HepG2 (cell line): ENCODE measurements around the gene SLC12A2. TPM values are rescaled to one million over a fixed set of nuclear protein-coding genes. Genes with fewer than 3 reads are reported as not detected.

Source experiments
- AGO2 ChIP-seq: fragments of 200-400 bp; formaldehyde crosslinking; optimal IDR thresholded peaks from 2 replicates; pipeline ENCODE3; 2017; ENCODE audit warnings: mild to moderate bottlenecking, low read depth, low read length, moderate library complexity
- ERF ChIP-seq: IDR thresholded peaks from 2 replicates; pipeline ENCODE4 v1.6.1; 2018; ENCODE audit warnings: missing biosample characterization, missing genetic modification reagents
- GABPA ChIP-seq, 2 experiments: IDR thresholded peaks; 2 replicates each; pipeline ENCODE4 v1.6.1; 2011 to 2016; ENCODE audit warnings: low read depth in 2 of 2, low read length in 1 of 2, missing biosample characterization in 1 of 2, missing genetic modification characterization in 1 of 2
- GATAD1 ChIP-seq: IDR thresholded peaks from 2 replicates; pipeline ENCODE4 v1.6.1; 2016; ENCODE audit warnings: missing genetic modification reagents, missing compliant biosample characterization
- GZF1 ChIP-seq: sonication (generic); formaldehyde crosslinking; IDR thresholded peaks from 2 replicates; pipeline ENCODE4 v1.5.1; 2020; ENCODE audit warnings: mild to moderate bottlenecking, missing genetic modification reagents
- KLF6 ChIP-seq: IDR thresholded peaks from 2 replicates; pipeline ENCODE4 v1.8.0; 2016; ENCODE audit warnings: missing biosample characterization, missing genetic modification reagents
- MIXL1 ChIP-seq: IDR thresholded peaks from 2 replicates; pipeline ENCODE4 v1.6.1; 2016
- NFATC3 ChIP-seq: sonication (generic); formaldehyde crosslinking; IDR thresholded peaks from 2 replicates; pipeline ENCODE4 v1.5.1; 2020; ENCODE audit warnings: mild to moderate bottlenecking, missing genetic modification reagents
- PATZ1 ChIP-seq: sonication (generic); formaldehyde crosslinking; IDR thresholded peaks from 2 replicates; pipeline ENCODE4 v1.4.0; 2020; ENCODE audit warnings: missing genetic modification reagents
- RBAK ChIP-seq: sonication (generic); formaldehyde crosslinking; IDR thresholded peaks from 2 replicates; pipeline ENCODE4 v1.5.1; 2020; ENCODE audit warnings: mild to moderate bottlenecking, missing genetic modification reagents
- ZBTB37 ChIP-seq: sonication (generic); formaldehyde crosslinking; IDR thresholded peaks from 2 replicates; pipeline ENCODE4 v1.4.0; 2020; ENCODE audit warnings: mild to moderate bottlenecking, missing genetic modification reagents
- ZNF230 ChIP-seq: sonication (generic); formaldehyde crosslinking; IDR thresholded peaks from 2 replicates; pipeline ENCODE4 v1.4.0; 2020; ENCODE audit warnings: mild to moderate bottlenecking, missing genetic modification reagents
- ZNF296 ChIP-seq: sonication (generic); formaldehyde crosslinking; conservative IDR thresholded peaks from 2 replicates; pipeline ENCODE4 v1.5.0; 2020; ENCODE audit warnings: mild to moderate bottlenecking, missing genetic modification reagents
- ZNF558 ChIP-seq: sonication (generic); formaldehyde crosslinking; IDR thresholded peaks from 2 replicates; pipeline ENCODE4 v1.9.0; 2022; ENCODE audit warnings: mild to moderate bottlenecking, missing genetic modification reagents, borderline replicate concordance
- ZNF792 ChIP-seq: IDR thresholded peaks from 2 replicates; pipeline ENCODE4 v1.6.1; 2016
- polyA plus RNA-seq, 8 experiments: library from polyadenylated mRNA; depleted of rRNA in 3 of 8; stranded (reverse) in 7 of 8; unstranded in 1 of 8; fragments of >200 nt; fragmentation: Illumina TruSeq in 4 of 8; extraction: Trizol in 4 of 8; gene quantifications; 2 replicates each; pipeline versions ENCODE4 v1.2.1 to v1.2.3, GENCODE V29; 2011 to 2016; ENCODE audit warnings: low read depth in 4 of 8, missing spikeins in 1 of 8, mixed read lengths in 1 of 8; ENCODE audit not compliant: insufficient read depth in 1 of 8
- total RNA-seq, 5 experiments: library from RNA; depleted of rRNA; stranded (reverse); fragments of >200 nt; fragmentation: Illumina TruSeq; extraction: Trizol; gene quantifications; 2 replicates each; pipeline ENCODE4 v1.2.3, GENCODE V29; 2016; ENCODE audit warnings: low read depth in 1 of 5
- TF ChIP-seq, protein P1 (sequence below): sonication (generic); formaldehyde crosslinking; IDR thresholded peaks from 2 replicates; pipeline ENCODE4 v1.8.1; 2023; ENCODE audit warnings: missing genetic modification reagents, inconsistent platforms, borderline replicate concordance
- TF ChIP-seq, protein P2 (sequence below): sonication (generic); formaldehyde crosslinking; IDR thresholded peaks from 2 replicates; pipeline ENCODE4 v1.4.0; 2020; ENCODE audit warnings: mild to moderate bottlenecking, missing genetic modification reagents, borderline replicate concordance
- TF ChIP-seq, protein P3 (sequence below): sonication (generic); formaldehyde crosslinking; IDR thresholded peaks from 2 replicates; pipeline ENCODE4 v1.4.0; 2020; ENCODE audit warnings: missing genetic modification reagents

SLC12A2 gene
- total and polyA plus RNA-seq, 2 of the 13 experiments (the other 11 are each of a cell fraction or from before 2014, with no cell fraction given): 4.0 to 9.7 TPM

DNA sequence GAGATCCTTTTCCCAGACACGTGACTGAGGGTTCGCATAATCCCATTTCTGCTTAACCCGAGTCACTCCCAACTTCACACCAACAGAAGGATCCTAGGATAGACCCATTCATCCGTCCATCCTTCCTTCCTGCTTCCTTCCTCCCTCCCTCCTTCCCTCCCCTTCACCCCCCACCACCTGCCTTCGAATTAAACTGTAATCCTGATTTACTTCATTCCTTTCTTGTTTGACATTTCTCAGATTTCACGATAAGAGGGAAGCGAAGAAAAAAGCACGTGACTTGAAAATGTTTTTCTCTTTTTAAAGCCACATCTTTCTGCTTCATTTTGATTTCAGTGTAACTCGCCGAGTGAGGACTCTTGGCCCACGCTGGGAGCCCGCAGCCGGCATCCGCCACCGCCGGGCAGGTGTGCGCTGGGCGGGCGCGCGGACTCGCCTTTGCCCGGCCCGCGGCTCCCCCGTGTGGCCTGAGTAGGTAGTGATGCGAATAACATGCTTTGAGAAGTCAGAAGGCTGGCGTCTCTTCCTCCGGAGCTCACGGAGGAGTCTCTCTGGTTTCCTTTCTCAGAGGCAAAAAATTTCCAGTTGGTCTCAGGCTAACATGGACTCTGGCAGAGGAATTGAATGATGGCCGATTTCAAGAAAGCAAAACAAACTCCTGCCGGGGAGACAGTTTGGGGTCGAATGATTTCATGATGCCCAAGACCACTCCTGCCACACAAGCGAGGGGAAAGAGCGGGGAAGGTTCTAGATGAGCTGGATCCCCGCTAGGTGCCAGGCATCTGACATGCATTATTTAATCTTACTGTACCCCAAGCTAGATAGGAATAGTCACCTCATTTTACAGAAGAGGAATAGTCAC, 117.7 kb downstream of the SLC12A2 start (continued):
- no peak for TF ChIP-seq GATAD1 (CRISPR knock-in tag)
- no peak for TF ChIP-seq ZNF230 (CRISPR knock-in tag)
- no peak for TF ChIP-seq PATZ1 (CRISPR knock-in tag)
- no peak for TF ChIP-seq MIXL1 (CRISPR knock-in tag)
- TF ChIP-seq GABPA (IDR thresholded peaks at IDR 0.05; ENCODE audit: low read depth, low read length): no peak
- TF ChIP-seq GABPA (CRISPR knock-in tag; IDR thresholded peaks at IDR 0.05; ENCODE audit: low read depth): no peak
- TF ChIP-seq ZNF296 (CRISPR knock-in tag): no peak
- TF ChIP-seq, protein P1, sequence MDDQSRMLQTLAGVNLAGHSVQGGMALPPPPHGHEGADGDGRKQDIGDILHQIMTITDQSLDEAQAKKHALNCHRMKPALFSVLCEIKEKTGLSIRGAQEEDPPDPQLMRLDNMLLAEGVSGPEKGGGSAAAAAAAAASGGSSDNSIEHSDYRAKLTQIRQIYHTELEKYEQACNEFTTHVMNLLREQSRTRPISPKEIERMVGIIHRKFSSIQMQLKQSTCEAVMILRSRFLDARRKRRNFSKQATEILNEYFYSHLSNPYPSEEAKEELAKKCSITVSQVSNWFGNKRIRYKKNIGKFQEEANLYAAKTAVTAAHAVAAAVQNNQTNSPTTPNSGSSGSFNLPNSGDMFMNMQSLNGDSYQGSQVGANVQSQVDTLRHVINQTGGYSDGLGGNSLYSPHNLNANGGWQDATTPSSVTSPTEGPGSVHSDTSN (CRISPR knock-in tag): no peak
- TF ChIP-seq KLF6: no peak
- TF ChIP-seq NFATC3 (CRISPR knock-in tag): no peak
- TF ChIP-seq, protein P2, sequence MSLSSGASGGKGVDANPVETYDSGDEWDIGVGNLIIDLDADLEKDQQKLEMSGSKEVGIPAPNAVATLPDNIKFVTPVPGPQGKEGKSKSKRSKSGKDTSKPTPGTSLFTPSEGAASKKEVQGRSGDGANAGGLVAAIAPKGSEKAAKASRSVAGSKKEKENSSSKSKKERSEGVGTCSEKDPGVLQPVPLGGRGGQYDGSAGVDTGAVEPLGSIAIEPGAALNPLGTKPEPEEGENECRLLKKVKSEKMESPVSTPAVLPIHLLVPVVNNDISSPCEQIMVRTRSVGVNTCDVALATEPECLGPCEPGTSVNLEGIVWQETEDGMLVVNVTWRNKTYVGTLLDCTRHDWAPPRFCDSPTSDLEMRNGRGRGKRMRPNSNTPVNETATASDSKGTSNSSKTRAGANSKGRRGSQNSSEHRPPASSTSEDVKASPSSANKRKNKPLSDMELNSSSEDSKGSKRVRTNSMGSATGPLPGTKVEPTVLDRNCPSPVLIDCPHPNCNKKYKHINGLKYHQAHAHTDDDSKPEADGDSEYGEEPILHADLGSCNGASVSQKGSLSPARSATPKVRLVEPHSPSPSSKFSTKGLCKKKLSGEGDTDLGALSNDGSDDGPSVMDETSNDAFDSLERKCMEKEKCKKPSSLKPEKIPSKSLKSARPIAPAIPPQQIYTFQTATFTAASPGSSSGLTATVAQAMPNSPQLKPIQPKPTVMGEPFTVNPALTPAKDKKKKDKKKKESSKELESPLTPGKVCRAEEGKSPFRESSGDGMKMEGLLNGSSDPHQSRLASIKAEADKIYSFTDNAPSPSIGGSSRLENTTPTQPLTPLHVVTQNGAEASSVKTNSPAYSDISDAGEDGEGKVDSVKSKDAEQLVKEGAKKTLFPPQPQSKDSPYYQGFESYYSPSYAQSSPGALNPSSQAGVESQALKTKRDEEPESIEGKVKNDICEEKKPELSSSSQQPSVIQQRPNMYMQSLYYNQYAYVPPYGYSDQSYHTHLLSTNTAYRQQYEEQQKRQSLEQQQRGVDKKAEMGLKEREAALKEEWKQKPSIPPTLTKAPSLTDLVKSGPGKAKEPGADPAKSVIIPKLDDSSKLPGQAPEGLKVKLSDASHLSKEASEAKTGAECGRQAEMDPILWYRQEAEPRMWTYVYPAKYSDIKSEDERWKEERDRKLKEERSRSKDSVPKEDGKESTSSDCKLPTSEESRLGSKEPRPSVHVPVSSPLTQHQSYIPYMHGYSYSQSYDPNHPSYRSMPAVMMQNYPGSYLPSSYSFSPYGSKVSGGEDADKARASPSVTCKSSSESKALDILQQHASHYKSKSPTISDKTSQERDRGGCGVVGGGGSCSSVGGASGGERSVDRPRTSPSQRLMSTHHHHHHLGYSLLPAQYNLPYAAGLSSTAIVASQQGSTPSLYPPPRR (CRISPR knock-in tag): no peak
- no peak for TF ChIP-seq ZNF792 (CRISPR knock-in tag)
- TF ChIP-seq ZNF558 (CRISPR knock-in tag): no peak
- TF ChIP-seq, protein P3, sequence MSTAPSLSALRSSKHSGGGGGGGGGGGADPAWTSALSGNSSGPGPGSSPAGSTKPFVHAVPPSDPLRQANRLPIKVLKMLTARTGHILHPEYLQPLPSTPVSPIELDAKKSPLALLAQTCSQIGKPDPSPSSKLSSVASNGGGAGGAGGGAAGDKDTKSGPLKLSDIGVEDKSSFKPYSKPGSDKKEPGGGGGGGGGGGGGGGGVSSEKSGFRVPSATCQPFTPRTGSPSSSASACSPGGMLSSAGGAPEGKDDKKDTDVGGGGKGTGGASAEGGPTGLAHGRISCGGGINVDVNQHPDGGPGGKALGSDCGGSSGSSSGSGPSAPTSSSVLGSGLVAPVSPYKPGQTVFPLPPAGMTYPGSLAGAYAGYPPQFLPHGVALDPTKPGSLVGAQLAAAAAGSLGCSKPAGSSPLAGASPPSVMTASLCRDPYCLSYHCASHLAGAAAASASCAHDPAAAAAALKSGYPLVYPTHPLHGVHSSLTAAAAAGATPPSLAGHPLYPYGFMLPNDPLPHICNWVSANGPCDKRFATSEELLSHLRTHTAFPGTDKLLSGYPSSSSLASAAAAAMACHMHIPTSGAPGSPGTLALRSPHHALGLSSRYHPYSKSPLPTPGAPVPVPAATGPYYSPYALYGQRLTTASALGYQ (CRISPR knock-in tag): no peak
- no peak for TF ChIP-seq GZF1 (CRISPR knock-in tag)
- no peak for TF ChIP-seq RBAK (CRISPR knock-in tag)
- TF ChIP-seq ERF (CRISPR knock-in tag): peak; percentile 28; the same call in 1 of the 2 replicates
- no peak for TF ChIP-seq AGO2
- TF ChIP-seq ZBTB37 (CRISPR knock-in tag): no peak
